WTC11 (cell line): ENCODE measurements around the gene MREG.

Source experiments
- CTCF ChIP-seq: fragments of 200-600 bp; IDR thresholded peaks from 2 replicates; pipeline ENCODE4 v1.8.0; 2022; ENCODE audit warnings: antibody characterized with exemption
- E2F1 ChIP-seq: sonication (generic); formaldehyde crosslinking; IDR thresholded peaks from 2 replicates; pipeline ENCODE4 v1.8.0; 2022; ENCODE audit warnings: mild to moderate bottlenecking, missing genetic modification reagents
- JUN ChIP-seq: sonication (generic); formaldehyde crosslinking; IDR thresholded peaks from 2 replicates; pipeline ENCODE4 v1.8.0; 2023; ENCODE audit warnings: mild to moderate bottlenecking, missing genetic modification reagents
- NFYB ChIP-seq: sonication (generic); formaldehyde crosslinking; conservative IDR thresholded peaks from 2 replicates; pipeline ENCODE4 v1.8.0; 2022; ENCODE audit warnings: low read depth, missing genetic modification reagents

- TF ChIP-seq CTCF = no peak
- no peak for TF ChIP-seq E2F1 (CRISPR knock-in tag)
- no peak for TF ChIP-seq JUN (CRISPR knock-in tag)
- no peak for TF ChIP-seq NFYB
Observed at GRCh38 chr2:215941726-215942125, 71.6 kb downstream of the MREG start.
